Liver (tissue), 9 donors: ENCODE results near the gene TPRG1L. TPM values are rescaled to one million over a fixed set of nuclear protein-coding genes. Genes with fewer than 3 reads are reported as not detected.

Source experiments
- DNase-seq: peaks from one replicate; pipeline ENCODE4 v3.0.0-alpha.2; 2017; ENCODE audit warnings: low spot score
- H3K27ac ChIP-seq, 2 donors: one replicate each; pipeline ENCODE4 v1.7.0; 2013; ENCODE audit warnings: inconsistent platforms in 2 of 2, low read length in 2 of 2, control low read depth in 1 of 2, low read depth in 1 of 2, mild to moderate bottlenecking in 1 of 2
- H3K27me3 ChIP-seq, 4 donors: one replicate each; pipeline versions ENCODE4 v1.6.1 to v1.7.0; 2013; ENCODE audit warnings: low read length in 3 of 4, inconsistent platforms in 1 of 4, mild to moderate bottlenecking in 1 of 4, moderate library complexity in 1 of 4; ENCODE audit not compliant: control insufficient read depth in 4 of 4, insufficient read depth in 4 of 4
- H3K36me3 ChIP-seq, 4 donors: one replicate each; pipeline versions ENCODE4 v1.6.1 to v1.7.0; 2013; ENCODE audit warnings: low read length in 3 of 4, mild to moderate bottlenecking in 3 of 4, low read depth in 1 of 4, moderate library complexity in 1 of 4; ENCODE audit not compliant: control insufficient read depth in 4 of 4, insufficient read depth in 3 of 4
- H3K4me1 ChIP-seq, 4 donors: one replicate each; pipeline versions ENCODE4 v1.6.1 to v1.7.0; 2013; ENCODE audit warnings: low read length in 3 of 4, mild to moderate bottlenecking in 3 of 4, moderate library complexity in 1 of 4; ENCODE audit not compliant: control insufficient read depth in 4 of 4, insufficient read depth in 4 of 4
- H3K4me3 ChIP-seq, 3 donors: one replicate each; pipeline versions ENCODE4 v1.6.1 to v1.7.0; 2013; ENCODE audit warnings: low read length in 3 of 3, control low read depth in 1 of 3, low read depth in 1 of 3, mild to moderate bottlenecking in 1 of 3
- H3K9ac ChIP-seq, 2 donors: one replicate each; pipeline ENCODE4 v1.7.0; 2013; ENCODE audit warnings: low read length in 2 of 2, mild to moderate bottlenecking in 2 of 2, moderate library complexity in 2 of 2, control low read depth in 1 of 2, low read depth in 1 of 2
- H3K9me3 ChIP-seq, 4 donors: one replicate each; pipeline versions ENCODE4 v1.6.1 to v1.7.0; 2013; ENCODE audit warnings: low read length in 3 of 4; ENCODE audit not compliant: control insufficient read depth in 4 of 4
- FOXA1 ChIP-seq: IDR thresholded peaks from 2 replicates; pipeline ENCODE4 v1.6.1; 2016; ENCODE audit warnings: antibody characterized with exemption
- FOXA2 ChIP-seq: IDR thresholded peaks from 2 replicates; pipeline ENCODE4 v1.6.1; 2016; ENCODE audit warnings: antibody characterized with exemption
- GABPA ChIP-seq, 2 donors: IDR thresholded peaks in 1 of 2; conservative IDR thresholded peaks in 1 of 2; 2 replicates each; pipeline ENCODE4 v1.6.1; 2016; ENCODE audit warnings: antibody characterized with exemption in 2 of 2, mild to moderate bottlenecking in 1 of 2, moderate library complexity in 1 of 2
- HNF4A ChIP-seq, 2 donors: conservative IDR thresholded peaks; 2 replicates each; pipeline ENCODE4 v1.6.1; 2016; ENCODE audit warnings: antibody characterized with exemption in 2 of 2, mild to moderate bottlenecking in 2 of 2
- HNF4G ChIP-seq: IDR thresholded peaks from 2 replicates; pipeline ENCODE4 v1.6.1; 2016; ENCODE audit warnings: antibody characterized with exemption
- JUND ChIP-seq, 2 donors: IDR thresholded peaks; 2 replicates each; pipeline ENCODE4 v1.6.1; 2016; ENCODE audit warnings: antibody characterized with exemption in 2 of 2
- NR2F2 ChIP-seq: IDR thresholded peaks from 2 replicates; pipeline ENCODE4 v1.6.1; 2016; ENCODE audit warnings: antibody characterized with exemption
- RAD21 ChIP-seq, 2 donors: IDR thresholded peaks; 2 replicates each; pipeline ENCODE4 v1.6.1; 2016; ENCODE audit warnings: antibody characterized with exemption in 2 of 2, mild to moderate bottlenecking in 2 of 2
- RXRA ChIP-seq, 2 donors: IDR thresholded peaks; 2 replicates each; pipeline ENCODE4 v1.6.1; 2017 to 2018; ENCODE audit warnings: antibody characterized with exemption in 2 of 2, mild to moderate bottlenecking in 1 of 2
- SP1 ChIP-seq: IDR thresholded peaks from 2 replicates; pipeline ENCODE4 v1.6.1; 2018; ENCODE audit warnings: antibody characterized with exemption, mild to moderate bottlenecking
- TAF1 ChIP-seq: conservative IDR thresholded peaks from 2 replicates; pipeline ENCODE4 v1.6.1; 2016; ENCODE audit warnings: antibody characterized with exemption, mild to moderate bottlenecking
- YY1 ChIP-seq: IDR thresholded peaks from 2 replicates; pipeline ENCODE4 v1.6.1; 2016; ENCODE audit warnings: antibody characterized with exemption, mild to moderate bottlenecking
- whole genome bisulfite sequencing: extraction: QIAGEN DNeasy Blood & Tissue Kit; methylation state at CpG from one replicate; pipeline ENCODE4 v1.1.7; 2013; 5-methylcytosine and 5-hydroxymethylcytosine counted together
- polyA plus RNA-seq, 2 donors: library from polyadenylated mRNA; stranded (reverse) in 1 of 2; unstranded in 1 of 2; fragments of 200-250 nt in 1 of 2; fragments of >200 nt in 1 of 2; fragmentation: Nextera tagmentation in 1 of 2; extraction: Ambion mirVana in 1 of 2; gene quantifications; one replicate each; pipeline versions ENCODE4 v1.2.1 to v1.2.3, GENCODE V29; 2013 to 2015
- total RNA-seq, 2 donors: library from RNA; depleted of rRNA; stranded (reverse); fragments of >200 nt; gene quantifications; one replicate each; pipeline ENCODE4 v1.2.3, GENCODE V29; 2014
- TF ChIP-seq, protein P1 (sequence below): IDR thresholded peaks from 2 replicates; pipeline ENCODE4 v1.6.1; 2016; ENCODE audit warnings: antibody characterized with exemption, mild to moderate bottlenecking
- TF ChIP-seq, protein P2 (sequence below): IDR thresholded peaks from 2 replicates; pipeline ENCODE4 v1.6.1; 2016; ENCODE audit warnings: antibody characterized with exemption
- TF ChIP-seq, protein P3 (sequence below): IDR thresholded peaks from 2 replicates; pipeline ENCODE4 v1.6.1; 2016; ENCODE audit warnings: antibody characterized with exemption
- TF ChIP-seq, protein P4 (sequence below): IDR thresholded peaks from 2 replicates; pipeline ENCODE4 v1.6.1; 2016; ENCODE audit warnings: antibody characterized with exemption
- donor health status: healthy.
- donor health status: healthy.
- donor health status: healthy.
- donor health status: healthy.
- donor health status: healthy.

TPRG1L gene
- total and polyA plus RNA-seq, 4 donors: 29.3 to 51.0 (median 43.9) TPM

DNA sequence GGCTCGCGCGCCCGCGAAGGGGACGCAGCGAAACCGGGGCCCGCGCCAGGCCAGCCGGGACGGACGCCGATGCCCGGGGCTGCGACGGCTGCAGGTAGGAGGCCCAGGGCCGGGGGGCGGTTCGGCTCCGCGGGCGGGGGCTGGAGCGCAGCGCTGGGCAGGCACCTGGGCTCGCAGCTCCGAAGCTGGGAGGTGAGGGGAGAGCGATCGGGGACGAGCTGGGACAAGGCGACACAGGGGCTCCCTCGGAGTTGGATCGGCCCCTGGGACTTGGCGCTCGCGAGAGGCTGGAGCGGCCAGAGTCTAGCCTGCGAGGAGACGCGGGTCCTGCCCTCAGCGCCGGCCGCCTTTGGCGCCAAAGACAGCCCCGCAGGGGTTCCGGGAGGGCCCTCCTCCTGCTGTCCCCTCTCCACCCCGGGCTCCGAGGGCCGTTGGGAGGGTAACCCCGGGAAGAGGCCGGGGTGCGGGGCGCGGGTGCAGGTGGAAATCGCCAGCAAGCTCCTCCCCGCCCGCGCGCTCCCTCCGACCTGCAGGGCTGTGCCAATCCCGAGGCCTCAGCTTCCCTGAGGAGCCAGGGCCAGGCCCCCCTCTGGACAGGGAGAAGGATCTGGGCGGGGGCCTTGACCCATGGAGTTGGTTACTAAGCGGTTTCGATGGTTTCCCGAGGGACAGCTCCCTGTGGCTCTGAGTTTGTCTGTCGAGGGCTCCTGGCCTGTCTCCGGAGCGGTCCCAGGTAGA is 27.9 kb downstream of the TPRG1L start:
- WGBS: 4% methylated on average over 68 of the region's 68 CpGs
- Histone ChIP-seq H3K27me3 (peaks cover 0 to 12% (median 6%) of the 10 kb centered on the region in 4 donors), H3K4me1 (peaks cover 20 to 27% (median 23%) of the 10 kb centered on the region in 4 donors)

GRCh38 chr1:3653286-3653618 is 28.4 kb downstream of the TPRG1L start:
- H3K27ac ChIP-seq: no peak overlapping the region
- peaks cover 20 to 27% (median 23%) of the 10 kb centered on the region in 4 donors for H3K4me1 ChIP-seq
- no peaks in the 10 kb centered on the region for H3K36me3 ChIP-seq
- H3K4me3 ChIP-seq: no peak overlapping the region
- WGBS: 24% methylated on average over 10 of the region's 10 CpGs
- peaks cover 0 to 12% (median 6%) of the 10 kb centered on the region in 4 donors for H3K27me3 ChIP-seq
- H3K9me3 ChIP-seq: no peaks in the 10 kb centered on the region
- no peak overlapping the region for H3K9ac ChIP-seq
- DNase-seq: no peak
- TF ChIP-seq, protein P1, sequence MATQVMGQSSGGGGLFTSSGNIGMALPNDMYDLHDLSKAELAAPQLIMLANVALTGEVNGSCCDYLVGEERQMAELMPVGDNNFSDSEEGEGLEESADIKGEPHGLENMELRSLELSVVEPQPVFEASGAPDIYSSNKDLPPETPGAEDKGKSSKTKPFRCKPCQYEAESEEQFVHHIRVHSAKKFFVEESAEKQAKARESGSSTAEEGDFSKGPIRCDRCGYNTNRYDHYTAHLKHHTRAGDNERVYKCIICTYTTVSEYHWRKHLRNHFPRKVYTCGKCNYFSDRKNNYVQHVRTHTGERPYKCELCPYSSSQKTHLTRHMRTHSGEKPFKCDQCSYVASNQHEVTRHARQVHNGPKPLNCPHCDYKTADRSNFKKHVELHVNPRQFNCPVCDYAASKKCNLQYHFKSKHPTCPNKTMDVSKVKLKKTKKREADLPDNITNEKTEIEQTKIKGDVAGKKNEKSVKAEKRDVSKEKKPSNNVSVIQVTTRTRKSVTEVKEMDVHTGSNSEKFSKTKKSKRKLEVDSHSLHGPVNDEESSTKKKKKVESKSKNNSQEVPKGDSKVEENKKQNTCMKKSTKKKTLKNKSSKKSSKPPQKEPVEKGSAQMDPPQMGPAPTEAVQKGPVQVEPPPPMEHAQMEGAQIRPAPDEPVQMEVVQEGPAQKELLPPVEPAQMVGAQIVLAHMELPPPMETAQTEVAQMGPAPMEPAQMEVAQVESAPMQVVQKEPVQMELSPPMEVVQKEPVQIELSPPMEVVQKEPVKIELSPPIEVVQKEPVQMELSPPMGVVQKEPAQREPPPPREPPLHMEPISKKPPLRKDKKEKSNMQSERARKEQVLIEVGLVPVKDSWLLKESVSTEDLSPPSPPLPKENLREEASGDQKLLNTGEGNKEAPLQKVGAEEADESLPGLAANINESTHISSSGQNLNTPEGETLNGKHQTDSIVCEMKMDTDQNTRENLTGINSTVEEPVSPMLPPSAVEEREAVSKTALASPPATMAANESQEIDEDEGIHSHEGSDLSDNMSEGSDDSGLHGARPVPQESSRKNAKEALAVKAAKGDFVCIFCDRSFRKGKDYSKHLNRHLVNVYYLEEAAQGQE: no peak
- TF ChIP-seq, protein P2, sequence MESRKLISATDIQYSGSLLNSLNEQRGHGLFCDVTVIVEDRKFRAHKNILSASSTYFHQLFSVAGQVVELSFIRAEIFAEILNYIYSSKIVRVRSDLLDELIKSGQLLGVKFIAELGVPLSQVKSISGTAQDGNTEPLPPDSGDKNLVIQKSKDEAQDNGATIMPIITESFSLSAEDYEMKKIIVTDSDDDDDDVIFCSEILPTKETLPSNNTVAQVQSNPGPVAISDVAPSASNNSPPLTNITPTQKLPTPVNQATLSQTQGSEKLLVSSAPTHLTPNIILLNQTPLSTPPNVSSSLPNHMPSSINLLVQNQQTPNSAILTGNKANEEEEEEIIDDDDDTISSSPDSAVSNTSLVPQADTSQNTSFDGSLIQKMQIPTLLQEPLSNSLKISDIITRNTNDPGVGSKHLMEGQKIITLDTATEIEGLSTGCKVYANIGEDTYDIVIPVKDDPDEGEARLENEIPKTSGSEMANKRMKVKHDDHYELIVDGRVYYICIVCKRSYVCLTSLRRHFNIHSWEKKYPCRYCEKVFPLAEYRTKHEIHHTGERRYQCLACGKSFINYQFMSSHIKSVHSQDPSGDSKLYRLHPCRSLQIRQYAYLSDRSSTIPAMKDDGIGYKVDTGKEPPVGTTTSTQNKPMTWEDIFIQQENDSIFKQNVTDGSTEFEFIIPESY: no peak
- no peak for TF ChIP-seq SP1
- no peak for TF ChIP-seq JUND (IDR thresholded peaks at IDR 0.05)
- no peak for TF ChIP-seq RXRA (IDR thresholded peaks at IDR 0.05)
- TF ChIP-seq, protein P3, sequence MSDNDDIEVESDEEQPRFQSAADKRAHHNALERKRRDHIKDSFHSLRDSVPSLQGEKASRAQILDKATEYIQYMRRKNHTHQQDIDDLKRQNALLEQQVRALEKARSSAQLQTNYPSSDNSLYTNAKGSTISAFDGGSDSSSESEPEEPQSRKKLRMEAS: no peak
- TF ChIP-seq, protein P4, sequence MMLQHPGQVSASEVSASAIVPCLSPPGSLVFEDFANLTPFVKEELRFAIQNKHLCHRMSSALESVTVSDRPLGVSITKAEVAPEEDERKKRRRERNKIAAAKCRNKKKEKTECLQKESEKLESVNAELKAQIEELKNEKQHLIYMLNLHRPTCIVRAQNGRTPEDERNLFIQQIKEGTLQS: no peak
- TF ChIP-seq YY1: no peak
- TF ChIP-seq HNF4G: no peak
- TF ChIP-seq RAD21 (IDR thresholded peaks at IDR 0.05): no peak

More for the DNA sequence above, 27.9 kb downstream of the TPRG1L start:
- no peak for DNase-seq
- H3K27ac ChIP-seq: no peak overlapping the region
- H3K36me3 ChIP-seq: no peaks in the 10 kb centered on the region
- no peak overlapping the region for H3K9ac ChIP-seq
- H3K9me3 ChIP-seq: no peaks in the 10 kb centered on the region
- peak overlapping the region in 2 of 3 donors; percentile 14 to 59 for H3K4me3 ChIP-seq
- TF ChIP-seq, protein P3: no peak
- no peak for TF ChIP-seq NR2F2
- TF ChIP-seq TAF1: no peak
- TF ChIP-seq YY1: no peak
- TF ChIP-seq FOXA1: no peak
- TF ChIP-seq HNF4A (conservative IDR thresholded peaks at IDR 0.05): no peak
- TF ChIP-seq, protein P1: no peak
- TF ChIP-seq RAD21 (IDR thresholded peaks at IDR 0.05): no peak
- no peak for TF ChIP-seq JUND (IDR thresholded peaks at IDR 0.05)
- TF ChIP-seq, protein P4: no peak
- no peak for TF ChIP-seq RXRA (IDR thresholded peaks at IDR 0.05)
- TF ChIP-seq GABPA (IDR thresholded peaks at IDR 0.05 in 1 of 2, conservative IDR thresholded peaks at IDR 0.05 in 1 of 2): no peak
- TF ChIP-seq, protein P2: no peak
- TF ChIP-seq FOXA2: no peak
